Gastroesophageal sphincter (tissue), 4 donors: Measurements from ENCODE around the gene RRAD. TPM values are rescaled to one million over a fixed set of nuclear protein-coding genes. Genes with fewer than 3 reads are reported as not detected.

Experiments used
- ATAC-seq: fragments of 150-250 bp; one replicate; pipeline ENCODE4 v1.9.1; 2016; ENCODE audit warnings: mild to moderate bottlenecking, moderate library complexity
- H3K27ac ChIP-seq, 4 donors: fragments of 200-600 bp; sonication (generic) in 3 of 4; 1 replicate in 3 of 4; 2 replicates in 1 of 4; pipeline ENCODE4 v1.5.1; 2016 to 2019
- H3K27me3 ChIP-seq: fragments of 200-600 bp; sonication (generic); one replicate; pipeline ENCODE4 v1.5.1; 2019
- H3K36me3 ChIP-seq, 2 donors: fragments of 200-600 bp; sonication (generic); one replicate each; pipeline ENCODE4 v1.5.1; 2019; ENCODE audit warnings: control low read depth in 1 of 2
- H3K4me1 ChIP-seq, 3 donors: fragments of 200-600 bp; sonication (generic); 1 replicate in 2 of 3; 2 replicates in 1 of 3; pipeline ENCODE4 v1.5.1; 2016 to 2019; ENCODE audit warnings: control low read depth in 2 of 3
- H3K4me3 ChIP-seq, 2 donors: fragments of 200-600 bp; sonication (generic); one replicate each; pipeline ENCODE4 v1.5.1; 2019; ENCODE audit warnings: mild to moderate bottlenecking in 1 of 2, moderate library complexity in 1 of 2
- H3K9me3 ChIP-seq, 3 donors: fragments of 200-600 bp; sonication (generic); one replicate each; pipeline ENCODE4 v1.5.1; 2017 to 2019; ENCODE audit warnings: control low read depth in 2 of 3
- EP300 ChIP-seq: sonication (generic); formaldehyde crosslinking; IDR thresholded peaks from one replicate; pipeline ENCODE4 v1.6.1; 2017; ENCODE audit warnings: antibody characterized with exemption, mild to moderate bottlenecking
- POLR2A ChIP-seq, 2 donors: fragments of 450-650 bp; IDR thresholded peaks; one replicate each; pipeline ENCODE4 v1.6.1; 2017; ENCODE audit warnings: antibody characterized with exemption in 2 of 2, mild to moderate bottlenecking in 2 of 2, moderate library complexity in 1 of 2
- POLR2AphosphoS5 ChIP-seq: sonication (generic); formaldehyde crosslinking; IDR thresholded peaks from one replicate; pipeline ENCODE4 v1.6.1; 2017; ENCODE audit warnings: antibody characterized with exemption
- WGBS, 2 donors: methylation state at CpG; one replicate each; pipeline ENCODE4 v1.1.5; 2018; ENCODE audit warnings: low coverage in 1 of 2; 5-methylcytosine and 5-hydroxymethylcytosine counted together
- total RNA-seq, 4 donors: library from RNA; depleted of rRNA; stranded (reverse); fragments of >200 nt; gene quantifications; one replicate each; pipeline ENCODE4 v1.1.0, GENCODE V29; 2016
- TF ChIP-seq, protein P1 (sequence below), 4 experiments: fragments of 200-600 bp in 2 of 4; fragments of 450-650 bp in 2 of 4; sonication (generic) in 1 of 4; IDR thresholded peaks; one replicate each; pipeline ENCODE4 v1.5.1; 2017 to 2019; ENCODE audit warnings: antibody characterized with exemption in 4 of 4, mild to moderate bottlenecking in 2 of 4, moderate library complexity in 2 of 4

RRAD gene
- total RNA-seq, 4 donors from 2014 or later, result 33.4 to 103 (median 50.8) TPM

GRCh38 chr16:66891360-66891759 lies 34.0 kb downstream of the RRAD start:
- Histone ChIP-seq H3K36me3 (peaks cover 0 to 18% of the 10 kb centered on the region in 2 donors), H3K4me3 (no peak overlapping the region), H3K9me3 (no peaks in the 10 kb centered on the region), H3K4me1 (peaks cover 0 to 11% (median 2%) of the 10 kb centered on the region in 3 donors), H3K27me3 (no peaks in the 10 kb centered on the region), H3K27ac (no peak overlapping the region)
- 82 to 84% methylated on average over 3 of the region's 4 CpGs for WGBS, 2 donors
- TF ChIP-seq EP300 (no peak), POLR2AphosphoS5 (no peak), POLR2A (IDR thresholded peaks at IDR 0.05) (no peak)
- TF ChIP-seq, protein P1, sequence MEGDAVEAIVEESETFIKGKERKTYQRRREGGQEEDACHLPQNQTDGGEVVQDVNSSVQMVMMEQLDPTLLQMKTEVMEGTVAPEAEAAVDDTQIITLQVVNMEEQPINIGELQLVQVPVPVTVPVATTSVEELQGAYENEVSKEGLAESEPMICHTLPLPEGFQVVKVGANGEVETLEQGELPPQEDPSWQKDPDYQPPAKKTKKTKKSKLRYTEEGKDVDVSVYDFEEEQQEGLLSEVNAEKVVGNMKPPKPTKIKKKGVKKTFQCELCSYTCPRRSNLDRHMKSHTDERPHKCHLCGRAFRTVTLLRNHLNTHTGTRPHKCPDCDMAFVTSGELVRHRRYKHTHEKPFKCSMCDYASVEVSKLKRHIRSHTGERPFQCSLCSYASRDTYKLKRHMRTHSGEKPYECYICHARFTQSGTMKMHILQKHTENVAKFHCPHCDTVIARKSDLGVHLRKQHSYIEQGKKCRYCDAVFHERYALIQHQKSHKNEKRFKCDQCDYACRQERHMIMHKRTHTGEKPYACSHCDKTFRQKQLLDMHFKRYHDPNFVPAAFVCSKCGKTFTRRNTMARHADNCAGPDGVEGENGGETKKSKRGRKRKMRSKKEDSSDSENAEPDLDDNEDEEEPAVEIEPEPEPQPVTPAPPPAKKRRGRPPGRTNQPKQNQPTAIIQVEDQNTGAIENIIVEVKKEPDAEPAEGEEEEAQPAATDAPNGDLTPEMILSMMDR (IDR thresholded peaks at IDR 0.05), result no peak
- ATAC-seq, result no peak

DNA sequence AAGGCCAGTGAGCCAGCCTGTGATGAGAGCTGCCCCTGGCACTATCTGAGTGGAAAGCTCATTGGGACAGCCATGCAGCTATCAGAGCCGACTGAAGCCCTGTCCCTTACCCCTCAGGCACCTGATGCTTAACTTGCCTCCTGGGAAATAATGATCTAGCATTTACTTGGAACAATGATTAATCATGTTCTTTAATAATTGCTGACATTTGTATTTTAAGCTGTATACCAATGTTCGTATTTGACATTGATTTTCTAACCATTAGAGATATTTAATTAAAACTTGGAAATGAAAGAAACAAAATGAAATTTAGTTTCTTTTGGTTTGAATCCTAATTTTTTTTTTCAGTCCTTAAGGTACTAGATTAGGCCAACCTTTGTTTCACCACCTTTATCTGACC lies 34.5 kb downstream of the RRAD start:
- H3K36me3 ChIP-seq, result peaks cover 0 to 24% of the 10 kb centered on the region in 2 donors
- no peaks in the 10 kb centered on the region for H3K27me3 ChIP-seq
- no peaks in the 10 kb centered on the region for H3K9me3 ChIP-seq
- ATAC-seq, result no peak
- no peak overlapping the region for H3K4me3 ChIP-seq
- peaks cover 0 to 10% (median 2%) of the 10 kb centered on the region in 3 donors for H3K4me1 ChIP-seq
- WGBS, 2 donors, result 68 to 89% methylated on average over 1 to 2 of the region's 2 CpGs
- TF ChIP-seq POLR2AphosphoS5, result no peak
- TF ChIP-seq, protein P1 (IDR thresholded peaks at IDR 0.05), result no peak
- no peak for TF ChIP-seq EP300
- no peak for TF ChIP-seq POLR2A (IDR thresholded peaks at IDR 0.05)
- no peak overlapping the region for H3K27ac ChIP-seq

GRCh38 chr16:66889622-66890021 lies 35.7 kb downstream of the RRAD start:
- Histone ChIP-seq H3K4me1 (no peaks in the 10 kb centered on the region), H3K9me3 (no peaks in the 10 kb centered on the region), H3K27ac (no peak overlapping the region), H3K36me3 (peaks cover 0 to 35% of the 10 kb centered on the region in 2 donors), H3K27me3 (no peaks in the 10 kb centered on the region), H3K4me3 (no peak overlapping the region)
- 65 to 67% methylated on average over 4 of the region's 4 CpGs for WGBS, 2 donors
- TF ChIP-seq, protein P1 (IDR thresholded peaks at IDR 0.05), result no peak
- TF ChIP-seq POLR2AphosphoS5 (no peak), EP300 (no peak), POLR2A (IDR thresholded peaks at IDR 0.05) (no peak)
- no peak for ATAC-seq

- Histone ChIP-seq H3K4me3 (no peak overlapping the region), H3K27me3 (no peaks in the 10 kb centered on the region), H3K4me1 (no peaks in the 10 kb centered on the region), H3K9me3 (no peaks in the 10 kb centered on the region), H3K27ac (no peak overlapping the region), H3K36me3 (peaks cover 0 to 42% of the 10 kb centered on the region in 2 donors)
- no peak for ATAC-seq
- TF ChIP-seq, protein P1 (IDR thresholded peaks at IDR 0.05), result no peak
- TF ChIP-seq POLR2A (IDR thresholded peaks at IDR 0.05) (no peak), POLR2AphosphoS5 (no peak), EP300 (no peak)
- 90 to 91% methylated on average over 6 of the region's 6 CpGs for WGBS, 2 donors
Measured at GRCh38 chr16:66888647-66889615, 36.4 kb downstream of the RRAD start.

GRCh38 chr16:66886914-66887313 lies 38.4 kb downstream of the RRAD start:
- H3K27me3 ChIP-seq, result no peaks in the 10 kb centered on the region
- WGBS, 2 donors, result 68 to 83% methylated on average over 1 to 2 of the region's 3 CpGs
- no peak overlapping the region for H3K4me3 ChIP-seq
- H3K36me3 ChIP-seq, result peaks cover 0 to 50% of the 10 kb centered on the region in 2 donors
- H3K27ac ChIP-seq, result no peak overlapping the region
- no peak for ATAC-seq
- TF ChIP-seq, protein P1 (IDR thresholded peaks at IDR 0.05), result no peak
- TF ChIP-seq POLR2A (IDR thresholded peaks at IDR 0.05) (no peak), POLR2AphosphoS5 (no peak), EP300 (no peak)
- peaks cover 0 to 4% (median 0%) of the 10 kb centered on the region in 3 donors for H3K4me1 ChIP-seq
- H3K9me3 ChIP-seq, result no peaks in the 10 kb centered on the region
